GM21825 (cell line): ENCODE data around the gene PNLIPRP1.

Experiments
- ATAC-seq: cut with Tn5 transposase; IDR thresholded peaks from one replicate; pipeline ENCODE4 v1.9.1; 2021; ENCODE audit warnings: mild to moderate bottlenecking, moderate library complexity; ENCODE audit not compliant: unreplicated experiment

The PNLIPRP1 gene

GRCh38 chr10:116598329-116598728 is 7.6 kb downstream of the PNLIPRP1 start:
- no peak for ATAC-seq

GRCh38 chr10:116599991-116600390 is 9.2 kb downstream of the PNLIPRP1 start:
- ATAC-seq: no peak

- ATAC-seq: no peak
These were observed 12.1 kb downstream of the PNLIPRP1 start for GRCh38 chr10:116602648-116603400.

- ATAC-seq: no peak
These were observed 15.3 kb downstream of the PNLIPRP1 start for GRCh38 chr10:116606061-116606483.

- ATAC-seq: no peak
These were observed 16.6 kb downstream of the PNLIPRP1 start for GRCh38 chr10:116607336-116607735.

- ATAC-seq: no peak
These were observed 18.2 kb downstream of the PNLIPRP1 start for GRCh38 chr10:116608686-116609594.

GRCh38 chr10:116610443-116611152 is 19.8 kb downstream of the PNLIPRP1 start:
- ATAC-seq: no peak

- no peak for ATAC-seq
These were observed 20.4 kb downstream of the PNLIPRP1 start for GRCh38 chr10:116611153-116611545.

GRCh38 chr10:116612107-116612769 is 21.5 kb downstream of the PNLIPRP1 start:
- ATAC-seq: no peak

- ATAC-seq: no peak
These were observed 22.7 kb downstream of the PNLIPRP1 start for GRCh38 chr10:116613471-116613870.

- no peak for ATAC-seq
These were observed 24.0 kb downstream of the PNLIPRP1 start for GRCh38 chr10:116614796-116615195.

GRCh38 chr10:116615199-116615776 is 24.5 kb downstream of the PNLIPRP1 start:
- ATAC-seq: no peak

- no peak for ATAC-seq
These were observed 30.0 kb downstream of the PNLIPRP1 start, which contains the start of gene PNLIPRP2 for GRCh38 chr10:116620423-116621400. Gene PNLIPRP2, plus strand, starts transcription at chr10:116620953.

- ATAC-seq: no peak
These were observed 30.7 kb downstream of the PNLIPRP1 start for GRCh38 chr10:116621476-116621875.

GRCh38 chr10:116621934-116622655 is 31.3 kb downstream of the PNLIPRP1 start:
- ATAC-seq: no peak

- ATAC-seq: no peak
These were observed 35.1 kb downstream of the PNLIPRP1 start for GRCh38 chr10:116625845-116626244.

- no peak for ATAC-seq
These were observed 36.1 kb downstream of the PNLIPRP1 start for GRCh38 chr10:116626815-116627214.

- no peak for ATAC-seq
These were observed 36.7 kb downstream of the PNLIPRP1 start for GRCh38 chr10:116627386-116627933.
